GM08714 (cell line): ENCODE data around the gene SDHB.
A peak's percentile ranks its signal among the peaks of the same experiment; 100 is the strongest.

Experiments
- H3K4me3 ChIP-seq: fragments of 200-500 bp; sonication (Bioruptor generic); 2 replicates; pipeline ENCODE4 v1.5.1; 2014; ENCODE audit warnings: mild to moderate bottlenecking, low read length, inconsistent platforms
- ZNF274 ChIP-seq: IDR thresholded peaks from 2 replicates; pipeline ENCODE4 v1.6.1; 2012; ENCODE audit warnings: mild to moderate bottlenecking, low read depth, low read length

The SDHB gene

GRCh38 chr1:17018849-17019248 is 35.0 kb downstream of the SDHB start:
- no peak for TF ChIP-seq ZNF274
- no peak overlapping the region for H3K4me3 ChIP-seq

- TF ChIP-seq ZNF274 = no peak
- no peak overlapping the region for H3K4me3 ChIP-seq
Observed at GRCh38 chr1:17017435-17017834, 36.4 kb downstream of the SDHB start.

- H3K4me3 ChIP-seq = no peak overlapping the region
Observed at GRCh38 chr1:17016317-17016661, 37.5 kb downstream of the SDHB start.

GRCh38 chr1:17014671-17015567 is 38.9 kb downstream of the SDHB start:
- TF ChIP-seq ZNF274 = no peak

More at GRCh38 chr1:17016317-17016661, 37.5 kb downstream of the SDHB start:
- TF ChIP-seq ZNF274 = no peak

GRCh38 chr1:17013491-17014320 is 40.1 kb downstream of the SDHB start:
- no peak for TF ChIP-seq ZNF274
- H3K4me3 ChIP-seq = no peak overlapping the region

More at GRCh38 chr1:17014671-17015567, 38.9 kb downstream of the SDHB start:
- H3K4me3 ChIP-seq = no peak overlapping the region

- H3K4me3 ChIP-seq = no peak overlapping the region
- TF ChIP-seq ZNF274 = no peak
Observed at GRCh38 chr1:17012775-17013490, 40.9 kb downstream of the SDHB start.

- no peak for TF ChIP-seq ZNF274
- H3K4me3 ChIP-seq = peak within 1 kb of the TSS; percentile 76
Observed at GRCh38 chr1:17011439-17012307, 42.2 kb downstream of the SDHB start, which contains the start of gene ATP13A2. TSS of gene ATP13A2 (minus strand) at chr1:17011928. CDS start at chr1:17011738, 190 bp downstream.

GRCh38 chr1:17011092-17011438 is 42.8 kb downstream of the SDHB start:
- peak overlapping the region; percentile 76 for H3K4me3 ChIP-seq
- TF ChIP-seq ZNF274 = no peak

GRCh38 chr1:17009706-17010105 is 44.1 kb downstream of the SDHB start:
- H3K4me3 ChIP-seq = no peak overlapping the region
- no peak for TF ChIP-seq ZNF274

GRCh38 chr1:17008208-17008855 is 45.5 kb downstream of the SDHB start:
- no peak overlapping the region for H3K4me3 ChIP-seq
- TF ChIP-seq ZNF274 = no peak

- no peak overlapping the region for H3K4me3 ChIP-seq
- TF ChIP-seq ZNF274 = no peak
Observed at GRCh38 chr1:17007121-17007520, 46.7 kb downstream of the SDHB start.

GRCh38 chr1:17005365-17005740 is 48.5 kb downstream of the SDHB start:
- TF ChIP-seq ZNF274 = no peak
- no peak overlapping the region for H3K4me3 ChIP-seq

- TF ChIP-seq ZNF274 = no peak
- H3K4me3 ChIP-seq = no peak overlapping the region
Observed at GRCh38 chr1:17004466-17005364, 49.1 kb downstream of the SDHB start.
